ENCODE results near the gene PLCL1.

Gene PLCL1

DNA sequence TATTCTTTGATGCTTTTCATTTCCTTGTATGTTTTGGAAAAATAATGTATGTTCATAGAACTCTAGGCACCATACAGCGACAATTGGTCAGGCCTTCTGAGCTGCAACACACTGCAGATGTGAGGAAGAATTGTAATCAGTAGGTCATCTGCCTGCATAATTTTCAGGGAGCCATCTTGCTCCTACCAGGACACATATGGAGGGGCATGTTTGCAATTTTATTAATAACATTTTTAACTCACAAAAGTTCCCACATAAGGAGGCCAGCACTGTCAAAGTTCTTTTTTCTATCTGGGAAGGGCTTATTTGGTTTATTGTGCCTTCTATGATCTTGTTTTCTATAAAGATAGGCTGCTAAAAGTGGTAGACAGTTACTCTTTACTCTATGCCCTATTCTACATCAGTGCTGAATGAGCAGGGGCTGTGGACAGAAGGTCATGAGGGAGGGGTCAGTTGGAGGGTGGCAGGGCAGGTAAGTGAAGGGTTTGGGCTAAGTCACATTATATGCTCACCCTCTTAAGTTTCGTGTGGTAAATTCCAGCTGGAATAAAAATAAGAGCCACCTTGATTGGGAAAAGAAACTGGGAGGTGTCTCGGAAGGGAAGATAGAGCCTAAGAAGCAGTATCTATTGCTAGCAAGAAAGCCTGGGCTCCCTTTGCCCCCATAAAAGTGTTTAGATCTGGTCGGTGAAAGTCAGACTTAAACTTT is 126.3 kb downstream of the PLCL1 start:
- TF ChIP-seq, protein P1, sequence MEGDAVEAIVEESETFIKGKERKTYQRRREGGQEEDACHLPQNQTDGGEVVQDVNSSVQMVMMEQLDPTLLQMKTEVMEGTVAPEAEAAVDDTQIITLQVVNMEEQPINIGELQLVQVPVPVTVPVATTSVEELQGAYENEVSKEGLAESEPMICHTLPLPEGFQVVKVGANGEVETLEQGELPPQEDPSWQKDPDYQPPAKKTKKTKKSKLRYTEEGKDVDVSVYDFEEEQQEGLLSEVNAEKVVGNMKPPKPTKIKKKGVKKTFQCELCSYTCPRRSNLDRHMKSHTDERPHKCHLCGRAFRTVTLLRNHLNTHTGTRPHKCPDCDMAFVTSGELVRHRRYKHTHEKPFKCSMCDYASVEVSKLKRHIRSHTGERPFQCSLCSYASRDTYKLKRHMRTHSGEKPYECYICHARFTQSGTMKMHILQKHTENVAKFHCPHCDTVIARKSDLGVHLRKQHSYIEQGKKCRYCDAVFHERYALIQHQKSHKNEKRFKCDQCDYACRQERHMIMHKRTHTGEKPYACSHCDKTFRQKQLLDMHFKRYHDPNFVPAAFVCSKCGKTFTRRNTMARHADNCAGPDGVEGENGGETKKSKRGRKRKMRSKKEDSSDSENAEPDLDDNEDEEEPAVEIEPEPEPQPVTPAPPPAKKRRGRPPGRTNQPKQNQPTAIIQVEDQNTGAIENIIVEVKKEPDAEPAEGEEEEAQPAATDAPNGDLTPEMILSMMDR (IDR thresholded peaks at IDR 0.05; ENCODE audit: borderline replicate concordance, insufficient read depth, low read depth, low read length): no peak
- no peak overlapping the region for H3K4me3 ChIP-seq (ENCODE audit: low read depth, low read length)

DNA sequence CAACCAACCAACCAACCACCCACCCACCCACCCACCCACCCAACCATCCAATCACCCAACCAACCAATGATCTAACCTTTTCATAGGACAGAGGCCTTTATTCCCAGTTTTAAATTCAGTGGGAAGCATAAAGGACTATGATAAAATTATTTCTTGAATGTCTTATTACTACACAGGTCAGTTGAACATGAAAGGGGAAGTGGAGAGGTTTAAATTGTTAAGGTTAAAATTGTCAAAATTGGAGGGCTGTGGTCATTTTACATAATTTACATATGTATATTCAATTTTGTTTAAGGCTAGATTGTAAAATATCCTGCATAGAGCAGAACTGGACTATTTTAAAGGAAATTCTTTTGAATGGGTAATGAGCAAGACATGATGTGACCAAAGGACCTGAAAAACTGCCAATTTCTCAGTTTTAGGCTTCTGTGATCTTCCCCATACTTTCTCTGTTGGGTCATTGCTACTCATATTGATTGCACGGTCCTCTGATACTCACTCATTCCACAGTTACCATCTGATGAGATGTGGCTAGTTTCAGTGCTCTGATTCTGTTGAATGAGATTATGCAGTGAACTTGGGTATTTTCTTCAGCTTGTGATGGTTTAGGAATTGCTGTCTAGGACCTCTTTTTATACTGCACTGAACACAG is 127.4 kb downstream of the PLCL1 start:
- H3K4me3 ChIP-seq (ENCODE audit: low read depth, low read length): no peak overlapping the region
- TF ChIP-seq, protein P1 (IDR thresholded peaks at IDR 0.05; ENCODE audit: borderline replicate concordance, insufficient read depth, low read depth, low read length): no peak

DNA sequence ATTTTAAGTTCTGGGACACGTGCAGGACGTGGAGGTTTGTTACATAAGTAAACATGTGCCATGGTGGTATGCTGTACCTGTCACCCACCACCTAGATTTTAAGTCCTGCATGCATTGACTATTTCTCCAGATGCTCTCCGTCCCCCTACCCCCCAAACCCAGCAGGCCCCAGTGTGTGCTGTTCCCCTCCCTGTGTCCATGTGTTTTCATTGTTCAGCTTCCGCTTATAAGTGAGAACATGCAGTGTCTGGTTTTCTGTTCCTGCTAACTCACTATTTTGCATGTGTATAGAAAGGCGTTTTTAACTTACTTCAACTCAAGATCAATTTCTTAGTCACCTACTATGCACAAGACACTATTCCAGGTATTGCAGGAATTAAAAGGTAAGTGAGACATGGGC is 128.0 kb downstream of the PLCL1 start:
- H3K4me3 ChIP-seq (ENCODE audit: low read depth, low read length): no peak overlapping the region
- TF ChIP-seq, protein P1 (IDR thresholded peaks at IDR 0.05; ENCODE audit: borderline replicate concordance, insufficient read depth, low read depth, low read length): no peak

DNA sequence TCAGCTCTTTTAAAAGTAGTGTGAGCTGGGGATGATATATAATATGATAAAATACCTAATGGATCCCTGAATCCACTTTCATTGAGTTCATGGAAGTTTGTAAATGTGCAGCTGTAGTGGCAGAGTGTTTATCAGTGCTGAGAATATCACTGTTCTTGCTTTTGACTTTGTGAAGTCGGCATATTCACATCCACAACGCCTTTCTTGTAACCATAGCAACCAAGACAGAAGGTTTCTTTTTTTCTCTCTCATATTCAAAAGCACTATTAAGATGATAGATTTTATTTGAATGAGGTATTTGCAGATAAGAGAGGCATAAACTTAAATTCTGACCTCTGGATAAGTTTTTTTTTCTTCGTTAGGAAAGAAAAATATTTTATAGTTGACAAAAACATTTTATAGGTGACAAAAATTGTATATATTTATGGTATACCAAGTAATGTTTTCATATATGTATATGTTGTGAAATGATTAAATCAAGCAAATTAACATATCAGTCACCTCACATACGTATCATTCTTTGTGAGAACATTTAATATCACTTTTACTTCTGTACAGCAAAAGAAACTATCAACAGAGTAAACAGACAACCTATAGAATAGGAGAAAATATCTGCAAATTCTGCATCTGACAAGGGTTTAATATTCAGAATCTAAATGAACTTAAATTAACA is 130.0 kb downstream of the PLCL1 start:
- TF ChIP-seq, protein P1 (IDR thresholded peaks at IDR 0.05; ENCODE audit: borderline replicate concordance, insufficient read depth, low read depth, low read length): no peak
- H3K4me3 ChIP-seq (ENCODE audit: low read depth, low read length): no peak overlapping the region

DNA sequence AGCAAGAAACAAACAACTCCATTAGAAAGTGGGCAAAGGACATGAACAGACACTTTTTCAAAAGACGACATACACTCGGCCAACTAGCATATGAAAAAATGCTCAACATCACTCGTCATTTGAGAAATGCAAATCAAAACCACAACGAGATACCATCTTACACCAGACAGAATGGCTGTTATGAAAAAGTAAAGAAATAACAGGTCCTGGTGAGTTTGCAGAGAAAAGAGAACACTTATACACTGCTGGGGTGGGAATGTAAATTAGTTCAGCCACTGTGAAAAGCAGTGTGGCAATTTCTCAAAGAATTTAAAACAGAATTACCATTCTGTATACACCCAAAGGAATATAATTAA is 130.5 kb downstream of the PLCL1 start:
- TF ChIP-seq, protein P1 (IDR thresholded peaks at IDR 0.05; ENCODE audit: borderline replicate concordance, insufficient read depth, low read depth, low read length): no peak
- no peak overlapping the region for H3K4me3 ChIP-seq (ENCODE audit: low read depth, low read length)

DNA sequence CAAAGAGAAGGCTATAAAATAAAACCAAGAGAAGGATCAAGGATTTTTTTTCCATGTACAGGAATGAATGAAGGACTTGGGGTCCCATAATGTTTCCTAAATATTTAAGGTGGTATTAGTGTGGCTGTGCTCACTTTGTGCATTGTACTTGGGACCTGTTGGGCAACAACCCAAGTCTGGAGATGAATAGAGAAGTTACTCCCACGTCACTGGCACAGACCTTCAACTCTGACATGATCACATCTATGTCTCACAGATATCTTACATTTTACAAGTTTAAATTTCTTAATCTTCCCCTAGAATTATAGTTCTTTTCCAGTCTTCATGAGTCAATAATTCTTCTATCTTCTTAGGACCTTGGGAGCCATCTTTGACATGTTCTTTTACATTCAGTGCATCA is 133.4 kb downstream of the PLCL1 start:
- no peak overlapping the region for H3K4me3 ChIP-seq (ENCODE audit: low read depth, low read length)
- TF ChIP-seq, protein P1 (IDR thresholded peaks at IDR 0.05; ENCODE audit: borderline replicate concordance, insufficient read depth, low read depth, low read length): no peak
